ENCODE results near the gene GLRX.

GLRX gene

DNA sequence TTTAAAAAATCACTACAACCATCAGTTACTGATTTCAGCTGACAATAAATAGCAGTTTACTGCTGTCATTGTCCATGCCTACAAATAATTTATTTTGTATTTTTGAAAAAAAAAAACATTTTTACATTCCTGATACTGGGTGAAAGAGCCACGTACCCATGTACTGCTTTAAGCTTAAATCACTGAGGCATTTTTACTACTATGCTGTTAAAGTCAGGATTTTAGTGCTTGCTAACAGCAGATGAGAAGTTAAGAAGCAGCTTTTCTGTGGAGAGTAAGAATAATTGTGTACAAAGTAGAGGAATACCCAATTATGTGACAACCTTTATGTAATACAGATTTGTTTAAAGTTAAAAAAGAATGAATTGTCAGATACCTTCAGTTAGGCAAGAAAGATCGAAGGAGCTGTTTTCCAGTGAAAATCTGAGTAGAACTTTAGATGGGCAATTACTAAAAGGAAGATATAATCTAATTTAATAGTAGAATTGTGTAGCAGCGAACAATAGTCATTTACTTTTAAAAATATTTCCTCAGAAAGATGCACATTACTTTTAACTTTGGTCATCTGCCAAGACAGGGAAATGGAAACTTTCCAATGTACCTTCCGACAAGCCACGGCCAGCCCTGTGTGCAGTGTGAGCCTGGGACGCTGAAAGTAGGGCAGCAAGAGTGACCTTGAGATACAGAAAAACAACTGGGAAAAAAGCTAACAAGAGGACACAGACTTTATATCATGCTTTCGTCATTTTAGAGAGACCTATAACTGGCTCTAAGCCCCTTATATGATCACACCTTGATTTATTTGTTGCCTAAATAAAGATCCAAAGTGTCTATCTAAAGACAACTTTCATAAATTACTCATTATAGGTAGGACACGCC, 51.5 kb downstream of the GLRX start:
- Histone ChIP-seq H3K36me3 (ENCODE audit: insufficient read depth, low read length) (peaks cover 61% of the 10 kb centered on the region), H3K9me3 (replicated peaks; ENCODE audit: low read length) (no peaks in the 10 kb centered on the region), H3K4me1 (ENCODE audit: control insufficient read depth, insufficient read depth, low read length) (peaks cover 21% of the 10 kb centered on the region), H3K27me3 (ENCODE audit: control insufficient read depth, insufficient read depth, low read length) (no peaks in the 10 kb centered on the region), H3K4me3 (ENCODE audit: low read length) (no peak overlapping the region), H3K9ac (ENCODE audit: low read depth, low read length) (no peak overlapping the region), H3K4me2 (ENCODE audit: low read length) (no peak overlapping the region)

GRCh38 chr5:95768731-95769130, 53.8 kb downstream of the GLRX start:
- H3K9me3 ChIP-seq (replicated peaks; ENCODE audit: low read length), result no peaks in the 10 kb centered on the region
- H3K36me3 ChIP-seq (ENCODE audit: insufficient read depth, low read length), result peaks cover 71% of the 10 kb centered on the region
- H3K4me1 ChIP-seq (ENCODE audit: control insufficient read depth, insufficient read depth, low read length), result peaks cover 12% of the 10 kb centered on the region

GRCh38 chr5:95763941-95764340, 58.6 kb downstream of the GLRX start:
- H3K9ac ChIP-seq (ENCODE audit: low read depth, low read length), result no peak overlapping the region
- peaks cover 37% of the 10 kb centered on the region for H3K36me3 ChIP-seq (ENCODE audit: insufficient read depth, low read length)
- H3K4me2 ChIP-seq (ENCODE audit: low read length), result no peak overlapping the region
- H3K9me3 ChIP-seq (replicated peaks; ENCODE audit: low read length), result no peaks in the 10 kb centered on the region
- peaks cover 37% of the 10 kb centered on the region for H3K4me1 ChIP-seq (ENCODE audit: control insufficient read depth, insufficient read depth, low read length)
- no peak overlapping the region for H3K4me3 ChIP-seq (ENCODE audit: low read length)
- no peaks in the 10 kb centered on the region for H3K27me3 ChIP-seq (ENCODE audit: control insufficient read depth, insufficient read depth, low read length)

More at GRCh38 chr5:95768731-95769130, 53.8 kb downstream of the GLRX start:
- H3K9ac ChIP-seq (ENCODE audit: low read depth, low read length), result no peak overlapping the region
- H3K4me3 ChIP-seq (ENCODE audit: low read length), result no peak overlapping the region
- H3K4me2 ChIP-seq (ENCODE audit: low read length), result no peak overlapping the region
- no peaks in the 10 kb centered on the region for H3K27me3 ChIP-seq (ENCODE audit: control insufficient read depth, insufficient read depth, low read length)
